NT2/D1 (cell line): ENCODE results near the gene CYSRT1.

Experiments used
- DNase-seq: peaks from one replicate; pipeline ENCODE4 v3.0.0-alpha.2; 2011; ENCODE audit warnings: low read depth, low spot score
- H3K27me3 ChIP-seq: 2 replicates; pipeline ENCODE4 v1.6.0; 2011; ENCODE audit warnings: mild to moderate bottlenecking; ENCODE audit not compliant: insufficient read length, insufficient read depth
- H3K36me3 ChIP-seq: 2 replicates; pipeline ENCODE4 v1.6.1; 2011; ENCODE audit warnings: mild to moderate bottlenecking, low read length, mixed read lengths; ENCODE audit not compliant: insufficient read depth, insufficient read length
- H3K4me1 ChIP-seq: 2 replicates; pipeline ENCODE4 v1.5.1; 2011; ENCODE audit not compliant: insufficient read depth, insufficient read length
- H3K4me3 ChIP-seq: 2 replicates; pipeline ENCODE4 v1.5.1; 2011; ENCODE audit warnings: low read depth; ENCODE audit not compliant: insufficient read length
- H3K9ac ChIP-seq: 2 replicates; pipeline ENCODE4 v1.6.0; 2011; ENCODE audit warnings: low read depth; ENCODE audit not compliant: insufficient read length
- H3K9me3 ChIP-seq: 2 replicates; pipeline ENCODE4 v1.5.1; 2011; ENCODE audit warnings: mild to moderate bottlenecking, low read length; ENCODE audit not compliant: insufficient read depth
- SUZ12 ChIP-seq: IDR thresholded peaks from 2 replicates; pipeline ENCODE4 v1.6.1; 2011; ENCODE audit not compliant: insufficient read length, insufficient read depth; ENCODE audit errors: extremely low read depth
- YY1 ChIP-seq: IDR thresholded peaks from 2 replicates; pipeline ENCODE4 v1.6.1; 2011; ENCODE audit not compliant: insufficient read length, insufficient read depth
- ZNF274 ChIP-seq: IDR thresholded peaks from 2 replicates; pipeline ENCODE4 v1.6.1; 2011; ENCODE audit warnings: mild to moderate bottlenecking, low read depth, low read length

CYSRT1 gene, protein sequence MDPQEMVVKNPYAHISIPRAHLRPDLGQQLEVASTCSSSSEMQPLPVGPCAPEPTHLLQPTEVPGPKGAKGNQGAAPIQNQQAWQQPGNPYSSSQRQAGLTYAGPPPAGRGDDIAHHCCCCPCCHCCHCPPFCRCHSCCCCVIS

DNA sequence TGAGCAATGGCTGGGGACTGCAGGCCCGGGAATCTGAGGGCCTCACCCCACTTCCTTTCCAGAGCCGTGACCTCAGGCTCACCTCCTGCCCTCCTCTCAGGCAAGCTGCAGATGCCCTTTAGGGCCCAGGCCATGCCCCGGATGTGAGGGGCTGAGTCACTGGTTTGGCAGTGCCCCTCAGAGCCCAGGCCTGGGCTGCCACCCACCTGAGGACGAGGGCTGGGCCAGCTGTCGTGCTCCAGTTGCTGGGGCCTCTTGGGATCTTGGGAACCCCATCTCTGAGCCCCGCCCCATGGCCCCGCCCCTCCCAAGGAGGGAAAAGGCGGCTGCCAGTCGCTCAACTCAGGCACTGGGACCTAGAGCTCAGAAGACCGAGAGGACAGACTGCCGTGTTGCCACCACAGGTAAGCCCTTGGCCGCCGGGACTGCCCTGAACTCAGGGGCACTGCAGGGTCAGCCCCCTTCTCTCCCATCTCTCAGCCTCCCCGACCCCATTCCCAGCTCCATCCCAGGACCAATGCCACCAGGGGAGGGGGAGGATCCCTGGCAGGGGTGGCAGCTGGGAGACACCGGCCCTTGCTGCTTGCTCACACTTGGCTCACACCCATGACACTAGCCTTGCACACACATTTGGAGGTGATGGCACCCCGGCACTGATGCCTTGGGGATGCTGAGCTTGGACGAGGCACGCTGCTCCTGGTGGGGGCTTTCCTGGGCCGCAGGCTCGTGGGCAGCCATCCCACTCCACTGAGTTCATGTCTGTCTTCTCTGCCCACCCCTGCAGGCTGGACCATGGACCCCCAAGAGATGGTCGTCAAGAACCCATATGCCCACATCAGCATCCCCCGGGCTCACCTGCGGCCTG lies at the start of gene CYSRT1:
Gene CYSRT1, plus strand, starts transcription at position 345 of the 865 bp plus-strand sequence. Its CDS starts 448 bp downstream, at position 793.
- H3K4me3 ChIP-seq = peak within 1 kb of the TSS; percentile 90
- no peaks in the 10 kb centered on the region for H3K9me3 ChIP-seq
- TF ChIP-seq SUZ12 = no peak
- TF ChIP-seq YY1 = no peak
- no peak for TF ChIP-seq ZNF274
- DNase-seq = no peak
- peaks cover 39% of the 10 kb centered on the region for H3K4me1 ChIP-seq
- no peaks in the 10 kb centered on the region for H3K36me3 ChIP-seq
- peak within 1 kb of the TSS; percentile 96 for H3K9ac ChIP-seq
- H3K27me3 ChIP-seq = peaks cover 13% of the 10 kb centered on the region

DNA sequence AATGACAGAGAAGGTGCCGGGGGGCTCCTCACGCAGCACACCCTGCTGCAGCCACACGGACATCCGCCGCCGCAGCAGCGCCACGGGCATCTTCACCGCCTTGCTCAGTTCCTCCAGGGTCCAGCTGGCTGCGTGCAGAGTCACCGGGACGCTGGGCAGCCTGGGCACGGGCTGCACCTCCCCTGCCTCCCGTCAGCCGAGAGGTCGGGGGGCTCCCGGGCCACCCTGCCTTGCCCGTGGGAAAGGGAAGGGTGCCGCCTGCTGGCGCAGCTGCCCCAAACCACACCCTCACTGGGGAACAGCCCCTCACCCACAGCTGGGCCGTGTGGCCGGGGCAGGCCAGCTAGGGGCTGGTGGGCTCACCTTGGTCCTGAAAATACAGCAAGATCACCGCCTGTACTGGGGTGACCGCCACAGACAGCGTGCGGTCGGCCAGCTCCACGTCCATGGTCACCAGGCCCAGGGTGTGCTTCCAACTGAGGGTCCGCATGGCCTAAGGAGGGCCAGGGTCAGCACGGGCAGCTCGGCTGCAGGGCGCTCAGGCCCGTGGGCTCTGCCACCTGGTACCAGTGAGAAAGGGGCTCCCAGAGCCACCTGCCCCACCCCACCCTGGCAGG lies 49.5 kb upstream of the CYSRT1 start:
- H3K27me3 ChIP-seq = peaks cover 15% of the 10 kb centered on the region
- peaks cover 12% of the 10 kb centered on the region for H3K4me1 ChIP-seq
- TF ChIP-seq YY1 = no peak
- TF ChIP-seq ZNF274 = no peak
- TF ChIP-seq SUZ12 = no peak
- peaks cover 44% of the 10 kb centered on the region for H3K36me3 ChIP-seq
- no peak overlapping the region for H3K4me3 ChIP-seq
- no peak for DNase-seq
- H3K9ac ChIP-seq = no peak overlapping the region
- no peaks in the 10 kb centered on the region for H3K9me3 ChIP-seq

DNA sequence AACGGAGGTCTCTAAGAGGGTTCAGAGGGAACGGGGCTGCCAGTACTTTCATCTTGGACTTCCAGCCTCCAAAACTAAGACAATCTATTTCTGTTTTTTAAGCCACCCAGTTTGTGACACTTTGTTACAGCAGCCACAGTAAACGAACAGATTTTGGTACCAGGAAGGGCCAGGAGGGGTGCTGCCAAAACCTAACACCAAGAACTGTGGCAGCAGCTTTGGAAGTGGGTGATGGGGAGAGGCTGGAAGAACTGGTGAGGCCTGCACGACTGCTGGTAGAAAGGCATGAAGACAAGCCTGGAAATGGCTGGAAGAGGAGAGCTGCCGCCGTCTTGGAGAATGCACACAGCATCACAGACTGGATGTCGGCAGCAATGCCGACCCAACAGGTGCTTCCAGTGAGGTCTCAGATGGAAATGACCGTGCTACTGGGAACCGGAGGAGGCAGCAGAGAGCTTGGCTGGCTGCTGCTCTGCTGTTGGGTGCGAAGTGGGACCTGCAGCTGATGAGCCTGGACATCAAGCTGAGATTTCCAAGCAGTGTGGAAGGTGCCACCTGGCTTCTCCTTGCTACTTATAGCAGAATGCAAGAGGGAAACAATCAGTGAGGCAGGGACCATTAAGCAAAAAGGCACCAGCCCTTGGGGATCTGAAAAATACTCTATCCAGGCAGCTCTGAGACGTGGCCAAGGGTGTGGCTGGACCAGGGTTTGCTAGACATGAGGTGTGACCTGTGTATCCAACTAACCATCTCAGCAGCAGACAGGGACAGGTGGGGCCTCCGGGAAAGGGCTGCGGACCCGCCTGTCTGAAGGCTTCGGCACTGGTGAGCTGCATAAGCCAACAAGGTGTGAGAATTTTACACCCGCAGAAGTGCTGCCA lies 48.4 kb upstream of the CYSRT1 start:
- peaks cover 55% of the 10 kb centered on the region for H3K36me3 ChIP-seq
- TF ChIP-seq YY1 (no peak), ZNF274 (no peak), SUZ12 (no peak)
- DNase-seq = no peak

DNA sequence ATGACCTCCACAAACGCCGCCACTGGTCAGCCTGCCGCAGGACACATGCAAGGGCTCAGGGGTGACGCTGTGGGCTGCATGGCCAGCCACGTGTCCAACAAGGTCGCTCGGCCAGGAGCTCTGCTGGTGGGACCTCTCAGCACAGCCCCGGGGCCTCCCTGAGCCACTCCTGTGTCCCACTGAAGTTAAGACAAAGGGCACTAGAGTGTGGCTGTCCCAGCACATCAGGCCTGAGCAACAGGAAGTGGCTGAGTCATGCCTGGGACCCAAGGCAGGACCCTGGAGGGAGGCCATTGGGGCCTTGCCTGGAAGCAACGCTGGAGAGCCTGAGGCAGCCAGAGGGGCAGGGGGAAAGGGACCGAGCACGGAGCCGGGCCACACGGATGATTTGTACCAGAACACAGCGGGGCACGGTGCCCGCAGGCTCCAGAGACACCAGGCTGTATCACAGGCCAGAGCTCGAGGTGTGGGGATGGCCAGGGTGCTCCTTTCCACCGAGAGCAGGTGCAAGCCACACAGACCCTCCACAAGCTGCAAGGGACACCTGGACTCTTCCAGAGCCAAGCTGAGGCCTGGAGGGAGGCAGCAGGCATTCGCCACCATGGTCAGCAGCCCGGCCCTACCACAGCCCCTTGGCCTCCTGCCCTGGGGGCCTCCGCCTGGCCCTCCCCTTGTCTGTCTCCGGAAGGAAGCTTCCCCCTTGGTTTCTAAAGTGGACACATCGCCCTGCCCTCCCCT lies 46.6 kb upstream of the CYSRT1 start:
- Histone ChIP-seq H3K9me3 (no peaks in the 10 kb centered on the region), H3K27me3 (no peaks in the 10 kb centered on the region), H3K4me1 (peaks cover 5% of the 10 kb centered on the region), H3K9ac (no peak overlapping the region), H3K36me3 (peaks cover 69% of the 10 kb centered on the region), H3K4me3 (no peak overlapping the region)
- no peak for TF ChIP-seq YY1
- no peak for TF ChIP-seq SUZ12
- no peak for TF ChIP-seq ZNF274
- no peak for DNase-seq

More for the DNA sequence above, 48.4 kb upstream of the CYSRT1 start:
- no peaks in the 10 kb centered on the region for H3K9me3 ChIP-seq
- H3K9ac ChIP-seq = no peak overlapping the region
- peaks cover 5% of the 10 kb centered on the region for H3K27me3 ChIP-seq
- no peak overlapping the region for H3K4me3 ChIP-seq
- H3K4me1 ChIP-seq = peaks cover 5% of the 10 kb centered on the region

DNA sequence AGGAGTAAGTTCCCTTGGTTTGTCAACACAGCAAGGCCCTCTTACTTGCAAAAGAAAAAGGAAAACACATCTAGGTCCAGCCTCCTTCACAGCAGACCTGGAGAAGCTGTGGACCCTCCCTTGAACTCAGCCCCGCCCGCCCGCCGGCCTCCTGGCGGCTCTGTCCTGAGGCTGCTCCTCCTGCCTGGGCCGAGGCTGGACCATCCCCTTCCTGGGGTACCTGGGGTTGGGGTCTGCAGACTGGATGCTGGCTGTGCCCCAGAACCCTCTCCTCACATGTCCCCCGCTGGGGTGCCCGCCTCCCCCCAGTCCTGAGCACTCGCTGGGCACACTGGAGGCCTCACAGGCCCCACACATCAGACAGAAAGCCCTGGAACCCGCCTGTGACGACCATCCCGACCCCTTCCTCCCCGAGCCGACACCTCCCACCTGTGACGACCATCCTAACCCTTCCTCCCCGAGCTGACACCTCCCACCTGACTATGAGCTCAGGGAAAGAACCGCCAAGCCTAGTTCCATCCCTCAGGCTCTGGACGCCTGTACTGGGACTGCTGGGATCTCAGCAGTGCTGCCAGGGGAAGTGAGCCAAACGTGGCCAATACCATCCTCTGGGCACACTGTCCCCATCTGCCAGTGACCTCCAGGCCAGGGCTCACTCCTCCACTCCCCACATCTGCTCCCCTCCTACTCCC lies 45.9 kb upstream of the CYSRT1 start:
- Histone ChIP-seq H3K9me3 (no peaks in the 10 kb centered on the region), H3K27me3 (no peaks in the 10 kb centered on the region), H3K9ac (no peak overlapping the region), H3K4me1 (peaks cover 5% of the 10 kb centered on the region), H3K4me3 (no peak overlapping the region), H3K36me3 (peaks cover 74% of the 10 kb centered on the region)
- DNase-seq = no peak
- TF ChIP-seq SUZ12 = no peak
- no peak for TF ChIP-seq YY1
- no peak for TF ChIP-seq ZNF274

DNA sequence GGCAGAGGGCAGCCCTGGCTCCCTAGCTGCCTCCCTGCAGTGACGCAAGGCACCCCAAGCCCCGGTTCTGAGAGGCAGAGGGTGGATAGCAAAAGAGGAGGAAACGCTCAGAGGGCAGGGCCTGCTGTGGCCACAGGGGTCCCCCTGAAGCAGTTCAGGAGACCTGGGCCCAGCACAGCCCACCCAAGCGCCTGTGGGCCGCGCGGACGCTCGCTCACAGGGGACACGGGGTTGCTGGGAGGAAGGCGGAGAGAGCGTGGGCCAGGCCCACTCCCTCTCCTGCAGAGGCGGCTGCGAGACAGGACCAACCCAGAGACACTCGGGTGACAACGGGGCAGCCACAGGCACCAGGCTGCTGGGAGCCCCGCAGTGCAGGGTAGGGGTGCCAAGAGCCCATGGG lies 45.2 kb upstream of the CYSRT1 start:
- no peak for DNase-seq
- Histone ChIP-seq H3K36me3 (peaks cover 76% of the 10 kb centered on the region), H3K27me3 (no peaks in the 10 kb centered on the region), H3K4me1 (peaks cover 5% of the 10 kb centered on the region), H3K4me3 (no peak overlapping the region), H3K9me3 (no peaks in the 10 kb centered on the region), H3K9ac (no peak overlapping the region)
- TF ChIP-seq YY1 = no peak
- TF ChIP-seq SUZ12 = no peak
- TF ChIP-seq ZNF274 = no peak
